ENCODE data around the gene PLXNA4.

PLXNA4 gene

DNA sequence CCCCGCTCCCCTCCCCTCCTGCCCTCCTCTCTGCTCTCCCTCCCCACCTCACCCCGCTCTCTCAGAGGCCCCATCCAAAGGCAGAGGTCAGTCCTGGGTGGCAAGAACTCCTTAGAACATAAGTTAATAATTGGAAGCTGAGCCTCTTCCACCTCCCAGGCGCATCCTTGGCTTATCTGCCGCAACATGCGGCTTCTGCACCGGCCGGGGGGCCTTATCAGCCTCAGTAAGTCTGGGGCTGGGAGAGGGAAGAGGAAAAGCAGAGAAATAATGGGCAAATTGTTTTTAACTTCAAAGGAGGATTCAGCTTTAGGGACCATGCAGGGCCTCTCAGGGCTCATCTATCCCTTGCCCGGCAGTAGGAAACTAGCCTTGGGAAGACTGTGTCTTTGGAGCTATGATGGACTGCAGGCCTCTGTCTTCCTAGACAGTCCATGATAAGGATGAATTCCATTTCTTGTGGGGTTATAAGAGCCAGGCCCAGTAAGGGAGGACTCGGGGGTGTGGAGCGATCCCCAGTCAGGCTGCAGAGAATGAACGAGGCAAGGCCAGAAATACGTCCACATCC, 411.6 kb downstream of the PLXNA4 start:
- no peak overlapping the region for H3K4me3 ChIP-seq (ENCODE audit: low read depth, low read length)
- TF ChIP-seq, protein P1, sequence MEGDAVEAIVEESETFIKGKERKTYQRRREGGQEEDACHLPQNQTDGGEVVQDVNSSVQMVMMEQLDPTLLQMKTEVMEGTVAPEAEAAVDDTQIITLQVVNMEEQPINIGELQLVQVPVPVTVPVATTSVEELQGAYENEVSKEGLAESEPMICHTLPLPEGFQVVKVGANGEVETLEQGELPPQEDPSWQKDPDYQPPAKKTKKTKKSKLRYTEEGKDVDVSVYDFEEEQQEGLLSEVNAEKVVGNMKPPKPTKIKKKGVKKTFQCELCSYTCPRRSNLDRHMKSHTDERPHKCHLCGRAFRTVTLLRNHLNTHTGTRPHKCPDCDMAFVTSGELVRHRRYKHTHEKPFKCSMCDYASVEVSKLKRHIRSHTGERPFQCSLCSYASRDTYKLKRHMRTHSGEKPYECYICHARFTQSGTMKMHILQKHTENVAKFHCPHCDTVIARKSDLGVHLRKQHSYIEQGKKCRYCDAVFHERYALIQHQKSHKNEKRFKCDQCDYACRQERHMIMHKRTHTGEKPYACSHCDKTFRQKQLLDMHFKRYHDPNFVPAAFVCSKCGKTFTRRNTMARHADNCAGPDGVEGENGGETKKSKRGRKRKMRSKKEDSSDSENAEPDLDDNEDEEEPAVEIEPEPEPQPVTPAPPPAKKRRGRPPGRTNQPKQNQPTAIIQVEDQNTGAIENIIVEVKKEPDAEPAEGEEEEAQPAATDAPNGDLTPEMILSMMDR (conservative IDR thresholded peaks at IDR 0.05; ENCODE audit: low read depth, low read length), result no peak
- DNase-seq (ENCODE audit: low read depth), result no peak

DNA sequence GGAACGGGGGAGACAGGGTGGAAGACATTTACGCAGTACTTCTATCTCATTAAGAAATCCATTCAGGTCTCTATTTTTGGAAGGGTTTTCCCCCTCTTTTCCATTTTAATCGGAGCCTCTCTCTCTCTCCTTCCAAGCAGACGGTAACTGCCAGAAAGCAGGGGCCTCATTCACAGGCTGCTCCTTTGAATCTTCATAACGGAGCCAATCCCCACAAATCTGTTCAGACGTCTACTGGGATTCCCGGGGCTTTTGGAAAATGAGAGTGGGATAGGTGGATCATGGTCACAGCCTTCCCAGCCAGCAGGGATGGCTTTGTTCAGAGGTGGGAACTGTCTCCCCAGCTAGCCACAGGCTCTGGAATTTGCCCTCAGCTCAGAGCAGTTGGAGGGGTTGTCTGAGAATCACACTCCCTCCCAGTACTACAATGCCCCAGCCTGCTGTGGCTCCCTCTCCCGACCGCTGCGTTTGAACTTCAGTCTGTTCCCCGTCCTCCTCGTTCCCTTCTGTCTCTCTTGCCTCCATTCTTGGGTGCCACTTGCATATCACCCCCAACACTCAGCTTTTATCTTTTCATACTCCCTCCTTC, 413.6 kb downstream of the PLXNA4 start:
- TF ChIP-seq, protein P1 (conservative IDR thresholded peaks at IDR 0.05; ENCODE audit: low read depth, low read length), result no peak
- H3K4me3 ChIP-seq (ENCODE audit: low read depth, low read length), result no peak overlapping the region
- no peak for DNase-seq (ENCODE audit: low read depth)

DNA sequence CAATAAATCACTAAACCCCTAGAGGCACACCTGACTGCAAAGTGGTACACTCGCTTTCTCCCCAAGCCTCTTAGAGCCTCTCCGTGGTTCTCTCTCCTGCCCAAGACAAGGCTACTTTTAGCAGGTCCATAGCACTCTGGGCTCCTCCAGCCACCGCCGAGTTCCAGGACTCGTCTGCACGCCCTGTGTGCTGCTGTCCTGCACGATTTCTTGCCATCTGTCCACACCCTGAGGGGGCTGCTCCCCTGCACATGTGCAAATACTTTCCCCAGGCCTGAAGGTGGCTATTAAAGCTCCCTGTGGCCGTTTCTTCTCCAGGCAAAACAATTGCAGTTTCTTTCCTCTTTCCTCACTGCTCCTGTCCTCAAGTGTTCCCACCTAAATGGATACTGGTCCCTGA, 414.3 kb downstream of the PLXNA4 start:
- H3K4me3 ChIP-seq (ENCODE audit: low read depth, low read length), result no peak overlapping the region
- TF ChIP-seq, protein P1 (conservative IDR thresholded peaks at IDR 0.05; ENCODE audit: low read depth, low read length), result no peak
- no peak for DNase-seq (ENCODE audit: low read depth)

DNA sequence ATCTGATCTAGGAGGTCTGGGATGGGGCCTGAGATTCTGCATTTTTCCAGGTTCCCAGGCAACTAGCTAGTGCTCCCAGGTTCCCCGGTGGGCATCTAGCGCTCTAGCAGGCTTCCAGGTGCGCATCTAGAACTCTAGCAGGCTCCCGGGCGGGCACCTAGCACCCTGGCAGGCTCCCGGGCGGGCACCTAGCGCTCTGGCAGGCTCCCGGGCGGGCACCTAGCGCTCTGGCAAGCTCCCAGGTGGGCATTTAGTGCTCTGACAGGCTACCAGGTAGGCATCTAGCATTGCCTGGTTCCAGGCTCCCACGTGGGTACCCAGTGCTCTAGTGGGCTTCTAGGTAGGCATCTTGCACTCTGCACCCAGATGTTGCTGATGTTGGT, 414.7 kb downstream of the PLXNA4 start:
- TF ChIP-seq, protein P1 (conservative IDR thresholded peaks at IDR 0.05; ENCODE audit: low read depth, low read length), result no peak
- DNase-seq (ENCODE audit: low read depth), result no peak
- no peak overlapping the region for H3K4me3 ChIP-seq (ENCODE audit: low read depth, low read length)

DNA sequence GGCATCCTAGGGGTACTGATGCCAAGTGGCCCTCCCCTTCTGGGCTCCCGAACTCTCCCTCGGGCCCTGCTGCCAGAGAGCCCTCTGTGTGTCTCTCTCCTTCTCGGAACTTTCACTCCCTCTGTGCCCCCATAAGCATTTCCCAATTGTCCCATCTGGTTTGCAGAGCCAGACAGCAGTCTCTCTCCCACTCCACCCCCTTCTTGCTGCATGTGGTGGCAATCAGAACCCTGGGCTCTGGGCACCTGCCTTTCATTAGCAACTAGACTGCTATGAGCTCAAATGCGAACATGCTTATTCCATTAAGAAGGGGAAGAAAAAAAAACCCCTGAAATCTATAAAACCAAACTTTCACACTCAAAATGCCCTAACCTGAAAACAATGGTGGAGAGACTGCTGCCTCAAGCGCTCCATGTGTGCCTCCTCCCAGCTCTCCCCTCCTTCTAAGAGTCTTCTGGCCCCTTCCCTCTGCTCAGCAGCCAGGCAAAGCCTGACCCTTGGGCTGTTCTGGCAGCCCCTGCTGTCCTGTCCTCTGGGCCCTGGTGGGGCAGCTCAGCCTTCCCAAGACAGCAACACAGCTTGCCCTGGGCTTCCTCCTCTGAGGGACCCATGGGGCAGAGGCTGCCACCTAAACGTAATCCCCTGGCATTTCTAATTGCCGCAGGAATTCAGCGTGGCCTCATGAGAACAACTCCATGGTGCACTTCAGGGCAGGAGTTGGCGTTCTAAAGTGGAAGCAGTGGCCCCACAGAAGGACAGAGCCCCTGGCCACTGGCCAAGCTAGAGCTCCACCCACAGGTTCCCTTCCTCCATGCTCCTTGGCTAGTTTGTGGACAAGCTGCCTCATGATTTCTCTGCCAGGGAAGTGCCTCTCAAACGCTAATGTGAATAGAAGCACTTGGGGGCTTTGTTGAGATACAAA, 415.4 kb downstream of the PLXNA4 start:
- DNase-seq (ENCODE audit: low read depth), result peak; percentile 8
- TF ChIP-seq, protein P1 (conservative IDR thresholded peaks at IDR 0.05; ENCODE audit: low read depth, low read length), result no peak

DNA sequence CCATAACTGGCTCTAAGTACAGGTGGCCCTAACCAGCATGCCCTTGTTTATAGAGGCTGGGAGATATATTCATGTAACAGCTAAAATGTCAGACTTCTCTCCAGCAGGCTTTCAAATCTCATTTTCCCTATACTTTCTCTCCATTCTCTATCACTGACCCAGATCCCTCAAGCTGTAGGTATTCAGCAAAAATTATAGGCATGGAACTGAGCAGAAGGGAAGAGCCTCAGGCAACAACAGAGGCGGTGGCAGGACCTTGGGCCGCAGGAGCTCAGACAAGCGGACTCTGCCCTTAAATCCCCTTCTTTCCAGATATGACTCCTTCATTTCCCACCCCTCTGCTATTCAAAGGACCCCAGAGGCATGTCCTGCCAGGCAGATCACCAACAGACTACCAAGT, 417.4 kb downstream of the PLXNA4 start:
- TF ChIP-seq, protein P1 (conservative IDR thresholded peaks at IDR 0.05; ENCODE audit: low read depth, low read length), result no peak
- no peak for DNase-seq (ENCODE audit: low read depth)
- no peak overlapping the region for H3K4me3 ChIP-seq (ENCODE audit: low read depth, low read length)

More for the DNA sequence above, 415.4 kb downstream of the PLXNA4 start:
- H3K4me3 ChIP-seq (ENCODE audit: low read depth, low read length), result no peak overlapping the region

Data from choroid plexus epithelial cell (primary cell).